22Rv1 (cell line): ENCODE results near the gene SCNN1A.

Source experiments
- H3K27ac ChIP-seq: fragments of 450-650 bp; 2 replicates; pipeline ENCODE4 v1.5.1; 2017
- ZFX ChIP-seq: fragments of 450-650 bp; IDR thresholded peaks from 2 replicates; pipeline ENCODE4 v1.6.1; 2017; ENCODE audit warnings: antibody characterized with exemption, borderline replicate concordance
- TF ChIP-seq, protein P1 (sequence below): fragments of 450-650 bp; IDR thresholded peaks from 2 replicates; pipeline ENCODE4 v1.5.1; 2017; ENCODE audit warnings: mild to moderate bottlenecking

SCNN1A gene

DNA sequence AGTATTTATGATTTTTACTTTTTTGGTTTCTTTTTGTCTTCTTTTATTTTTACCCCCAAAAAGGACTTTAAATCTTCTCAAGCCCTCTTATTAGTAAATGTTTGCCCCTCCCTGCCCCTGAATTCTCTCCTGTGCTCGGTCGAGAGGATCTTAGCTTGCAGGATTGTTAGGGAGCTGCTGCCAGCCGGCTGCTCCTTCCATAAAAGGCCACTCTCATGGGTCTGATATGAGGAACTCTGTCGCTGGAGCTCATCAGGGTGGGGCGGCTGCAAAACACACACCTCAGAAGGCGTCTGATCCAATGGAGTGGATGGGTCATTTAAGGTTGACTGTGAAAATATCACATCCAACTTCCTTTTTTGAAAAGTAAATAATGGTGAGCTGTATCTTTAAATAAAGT lies 17.1 kb upstream of the SCNN1A start:
- TF ChIP-seq ZFX: no peak
- TF ChIP-seq, protein P1, sequence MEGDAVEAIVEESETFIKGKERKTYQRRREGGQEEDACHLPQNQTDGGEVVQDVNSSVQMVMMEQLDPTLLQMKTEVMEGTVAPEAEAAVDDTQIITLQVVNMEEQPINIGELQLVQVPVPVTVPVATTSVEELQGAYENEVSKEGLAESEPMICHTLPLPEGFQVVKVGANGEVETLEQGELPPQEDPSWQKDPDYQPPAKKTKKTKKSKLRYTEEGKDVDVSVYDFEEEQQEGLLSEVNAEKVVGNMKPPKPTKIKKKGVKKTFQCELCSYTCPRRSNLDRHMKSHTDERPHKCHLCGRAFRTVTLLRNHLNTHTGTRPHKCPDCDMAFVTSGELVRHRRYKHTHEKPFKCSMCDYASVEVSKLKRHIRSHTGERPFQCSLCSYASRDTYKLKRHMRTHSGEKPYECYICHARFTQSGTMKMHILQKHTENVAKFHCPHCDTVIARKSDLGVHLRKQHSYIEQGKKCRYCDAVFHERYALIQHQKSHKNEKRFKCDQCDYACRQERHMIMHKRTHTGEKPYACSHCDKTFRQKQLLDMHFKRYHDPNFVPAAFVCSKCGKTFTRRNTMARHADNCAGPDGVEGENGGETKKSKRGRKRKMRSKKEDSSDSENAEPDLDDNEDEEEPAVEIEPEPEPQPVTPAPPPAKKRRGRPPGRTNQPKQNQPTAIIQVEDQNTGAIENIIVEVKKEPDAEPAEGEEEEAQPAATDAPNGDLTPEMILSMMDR: no peak
- H3K27ac ChIP-seq: peak overlapping the region; percentile 34

DNA sequence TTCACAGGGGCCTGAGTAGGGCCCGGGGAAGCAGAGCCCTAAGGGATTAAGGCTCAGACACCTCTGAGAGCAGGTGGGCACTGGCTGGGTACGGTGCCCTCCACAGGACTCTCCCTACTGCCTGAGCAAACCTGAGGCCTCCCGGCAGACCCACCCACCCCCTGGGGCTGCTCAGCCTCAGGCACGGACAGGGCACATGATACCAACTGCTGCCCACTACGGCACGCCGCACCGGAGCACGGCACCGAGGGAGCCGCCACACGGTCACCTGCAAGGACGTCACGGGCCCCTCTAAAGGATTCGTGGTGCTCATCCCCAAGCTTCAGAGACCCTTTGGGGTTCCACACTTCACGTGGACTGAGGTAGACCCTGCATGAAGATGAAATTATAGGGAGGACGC lies 15.7 kb upstream of the SCNN1A start:
- no peak for TF ChIP-seq ZFX
- TF ChIP-seq, protein P1: no peak
- H3K27ac ChIP-seq: peak overlapping the region; percentile 34; the same call in 1 of the 2 replicates

DNA sequence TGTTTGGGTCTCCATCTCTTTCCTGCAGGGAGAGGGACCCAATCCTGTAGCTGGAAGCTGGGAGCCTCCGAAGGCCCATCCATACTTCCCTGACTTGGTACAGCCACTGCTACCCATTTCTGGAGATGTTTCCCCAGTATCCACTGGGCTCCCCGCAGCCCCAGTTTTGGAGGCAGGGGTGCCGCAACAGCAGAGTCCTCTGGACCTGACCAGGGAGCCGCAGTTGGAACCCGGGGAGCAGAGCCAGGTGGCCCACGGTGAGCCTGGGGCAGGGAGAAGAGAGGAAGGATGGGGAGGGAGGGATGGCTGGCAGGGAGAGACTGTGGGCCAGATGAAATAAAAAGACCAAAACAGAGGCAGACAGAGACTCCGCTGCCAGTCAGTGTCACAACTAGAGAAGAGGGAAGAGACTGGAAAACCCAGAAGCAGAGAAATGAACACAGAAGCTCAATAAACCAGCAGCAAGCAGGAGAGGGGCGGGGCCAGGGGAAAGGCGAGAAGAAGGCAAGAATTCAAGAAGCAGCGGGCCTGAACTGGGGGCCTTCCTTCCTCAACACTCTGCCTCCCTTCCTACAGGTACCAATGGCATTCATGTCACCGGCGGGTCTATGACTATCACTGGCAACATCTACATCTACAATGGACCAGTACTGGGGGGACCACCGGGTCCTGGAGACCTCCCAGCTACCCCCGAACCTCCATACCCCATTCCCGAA lies 14.9 kb upstream of the SCNN1A start:
- peak overlapping the region; percentile 33 for H3K27ac ChIP-seq
- TF ChIP-seq, protein P1: no peak
- TF ChIP-seq ZFX: no peak

DNA sequence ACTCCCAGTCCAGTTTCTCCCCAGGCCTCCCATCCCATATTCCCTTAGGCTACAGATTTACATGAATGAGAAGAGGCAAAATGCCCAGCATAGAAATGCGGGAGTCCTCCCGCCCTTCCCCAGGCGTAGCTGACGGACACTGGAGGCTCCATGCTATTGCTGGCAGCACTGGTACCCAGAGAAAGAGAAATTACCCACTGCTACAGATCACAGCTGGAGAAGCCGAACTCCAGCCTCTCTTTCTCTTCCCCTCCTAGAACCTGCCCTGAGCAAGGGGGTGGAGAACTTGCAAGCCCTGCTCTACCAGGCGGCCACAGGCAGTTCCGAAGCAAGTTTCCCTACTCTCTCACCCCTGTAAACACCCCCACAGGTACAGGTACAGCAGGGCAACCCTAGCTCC lies 12.2 kb upstream of the SCNN1A start:
- TF ChIP-seq, protein P1: no peak
- H3K27ac ChIP-seq: peak overlapping the region; percentile 33; the same call in 1 of the 2 replicates

DNA sequence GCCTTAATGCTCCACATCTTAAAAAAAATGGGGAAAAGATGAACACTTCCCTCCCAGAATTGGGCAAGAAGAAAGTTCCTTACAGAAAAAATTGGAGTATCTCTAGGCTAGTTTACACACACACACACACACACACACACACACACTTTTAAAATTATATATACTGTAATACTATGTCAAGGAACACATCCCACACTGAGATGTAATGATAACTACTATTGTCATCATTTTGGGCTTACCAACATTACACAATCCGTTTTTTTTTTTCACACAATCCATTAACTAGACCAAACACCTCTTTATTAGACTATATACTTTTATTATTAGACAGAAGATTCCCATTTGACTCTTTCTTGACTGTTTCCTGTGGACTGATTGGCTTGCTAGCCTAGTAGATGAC lies 11.1 kb upstream of the SCNN1A start:
- H3K27ac ChIP-seq: peak overlapping the region; percentile 94; the same call in 1 of the 2 replicates
- TF ChIP-seq, protein P1: no peak
- TF ChIP-seq ZFX: no peak

DNA sequence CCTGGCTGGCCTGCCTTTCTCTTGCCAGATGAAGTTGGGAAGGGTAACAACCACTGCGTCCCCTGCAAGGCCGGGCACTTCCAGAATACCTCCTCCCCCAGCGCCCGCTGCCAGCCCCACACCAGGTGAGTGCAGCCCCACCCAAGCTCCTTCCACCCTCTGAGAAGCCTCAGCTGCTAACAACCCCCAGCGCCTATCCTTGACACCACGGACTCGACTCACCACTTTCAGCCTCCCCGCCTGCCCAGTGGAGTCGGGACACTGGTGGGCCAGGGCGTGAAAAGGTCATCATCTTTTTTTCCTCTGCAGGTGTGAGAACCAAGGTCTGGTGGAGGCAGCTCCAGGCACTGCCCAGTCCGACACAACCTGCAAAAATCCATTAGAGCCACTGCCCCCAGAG lies 10.7 kb upstream of the SCNN1A start:
- TF ChIP-seq ZFX: no peak
- TF ChIP-seq, protein P1: no peak
- peak overlapping the region; percentile 94 for H3K27ac ChIP-seq
